Nephron progenitor cell (in vitro differentiated cells): ENCODE measurements around the gene KCNQ2.

Experiments used
- DNase-seq: peaks from one replicate; pipeline ENCODE4 v3.0.0; 2021
- H3K27ac Mint-ChIP-seq: 2 replicates; pipeline ENCODE4 v1.8.0; 2021; ENCODE audit warnings: mild to moderate bottlenecking, moderate library complexity, mixed read lengths
- H3K27me3 Mint-ChIP-seq: 2 replicates; pipeline ENCODE4 v1.8.0; 2021; ENCODE audit warnings: mild to moderate bottlenecking, low read depth, mixed read lengths; ENCODE audit not compliant: poor library complexity
- H3K36me3 Mint-ChIP-seq: 2 replicates; pipeline ENCODE4 v1.8.0; 2021; ENCODE audit warnings: low read depth, mixed read lengths
- H3K4me1 Mint-ChIP-seq: 2 replicates; pipeline ENCODE4 v1.8.0; 2021; ENCODE audit warnings: mixed read lengths
- H3K4me3 Mint-ChIP-seq: 2 replicates; pipeline ENCODE4 v1.8.0; 2021; ENCODE audit warnings: mild to moderate bottlenecking, moderate library complexity, mixed read lengths
- H3K9me3 Mint-ChIP-seq: 2 replicates; pipeline ENCODE4 v1.8.0; 2021; ENCODE audit warnings: mild to moderate bottlenecking, moderate library complexity, mixed read lengths
- TF ChIP-seq, protein P1 (sequence below): fragments of 200-600 bp; sonication (generic); IDR thresholded peaks from 2 replicates; pipeline ENCODE4 v1.5.0; 2021; ENCODE audit warnings: antibody characterized with exemption

Gene KCNQ2

GRCh38 chr20:63430891-63431290, 41.6 kb downstream of the KCNQ2 start:
- peaks cover 4% of the 10 kb centered on the region for H3K36me3 Mint-ChIP-seq
- H3K27me3 Mint-ChIP-seq, result no peaks in the 10 kb centered on the region
- DNase-seq, result no peak
- H3K4me1 Mint-ChIP-seq, result peaks cover 13% of the 10 kb centered on the region
- peaks cover 5% of the 10 kb centered on the region for H3K9me3 Mint-ChIP-seq
- TF ChIP-seq, protein P1, sequence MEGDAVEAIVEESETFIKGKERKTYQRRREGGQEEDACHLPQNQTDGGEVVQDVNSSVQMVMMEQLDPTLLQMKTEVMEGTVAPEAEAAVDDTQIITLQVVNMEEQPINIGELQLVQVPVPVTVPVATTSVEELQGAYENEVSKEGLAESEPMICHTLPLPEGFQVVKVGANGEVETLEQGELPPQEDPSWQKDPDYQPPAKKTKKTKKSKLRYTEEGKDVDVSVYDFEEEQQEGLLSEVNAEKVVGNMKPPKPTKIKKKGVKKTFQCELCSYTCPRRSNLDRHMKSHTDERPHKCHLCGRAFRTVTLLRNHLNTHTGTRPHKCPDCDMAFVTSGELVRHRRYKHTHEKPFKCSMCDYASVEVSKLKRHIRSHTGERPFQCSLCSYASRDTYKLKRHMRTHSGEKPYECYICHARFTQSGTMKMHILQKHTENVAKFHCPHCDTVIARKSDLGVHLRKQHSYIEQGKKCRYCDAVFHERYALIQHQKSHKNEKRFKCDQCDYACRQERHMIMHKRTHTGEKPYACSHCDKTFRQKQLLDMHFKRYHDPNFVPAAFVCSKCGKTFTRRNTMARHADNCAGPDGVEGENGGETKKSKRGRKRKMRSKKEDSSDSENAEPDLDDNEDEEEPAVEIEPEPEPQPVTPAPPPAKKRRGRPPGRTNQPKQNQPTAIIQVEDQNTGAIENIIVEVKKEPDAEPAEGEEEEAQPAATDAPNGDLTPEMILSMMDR, result no peak
- no peak overlapping the region for H3K27ac Mint-ChIP-seq
- no peak overlapping the region for H3K4me3 Mint-ChIP-seq

DNA sequence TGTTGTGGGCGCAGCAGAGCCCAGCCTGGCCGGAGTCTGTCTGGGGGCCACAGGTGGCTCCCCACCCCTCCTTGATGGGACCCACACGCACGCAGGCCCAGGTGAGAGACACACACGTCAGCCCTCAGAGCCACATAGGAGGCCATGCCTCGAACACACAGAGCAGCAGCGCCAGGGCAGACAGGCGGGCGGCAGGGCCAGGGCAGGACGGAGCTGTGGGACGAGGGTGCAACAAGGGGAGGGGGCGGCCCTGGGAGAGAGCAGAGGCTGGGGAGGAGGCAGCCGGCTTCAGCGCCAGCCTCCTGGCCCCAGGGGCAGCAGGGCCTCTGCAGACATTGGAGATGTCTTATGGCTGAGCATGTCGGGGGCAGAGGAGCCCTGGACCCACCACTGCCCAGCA, 42.5 kb downstream of the KCNQ2 start:
- no peak for DNase-seq

DNA sequence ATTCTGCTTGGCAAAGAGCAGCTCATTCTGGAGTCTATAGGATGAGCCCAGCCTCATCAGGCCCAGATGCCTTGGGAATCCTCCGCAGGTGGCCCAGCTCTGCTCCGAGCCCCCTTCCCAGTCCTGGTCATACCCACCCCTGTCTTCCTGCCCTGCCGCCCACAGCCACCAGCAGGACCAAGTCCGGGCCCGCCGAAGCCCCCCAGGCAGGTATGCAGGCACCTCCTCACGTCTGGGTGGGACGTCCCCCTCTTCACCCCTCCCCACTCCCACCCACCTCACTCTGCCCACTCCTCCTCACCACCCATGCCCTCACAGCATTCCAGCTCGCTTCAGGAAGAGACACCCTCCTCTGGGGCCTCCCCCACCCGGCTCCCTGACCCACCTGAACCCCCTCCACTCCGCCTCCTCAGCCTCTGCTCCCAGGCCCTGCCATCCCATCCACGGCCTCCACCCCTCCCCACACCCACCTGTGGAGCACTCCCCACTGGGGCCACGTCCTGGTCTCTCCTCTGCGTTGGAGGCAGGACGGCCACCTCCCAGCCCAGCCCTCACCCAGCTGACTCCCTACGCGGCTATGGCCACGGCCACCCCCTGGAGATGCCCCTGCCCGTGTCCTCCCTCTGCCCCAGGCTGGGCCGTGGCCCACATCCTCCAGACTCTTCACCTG, 43.4 kb downstream of the KCNQ2 start:
- Mint-ChIP-seq H3K4me1 (peaks cover 15% of the 10 kb centered on the region), H3K4me3 (no peak overlapping the region), H3K36me3 (peaks cover 13% of the 10 kb centered on the region), H3K27ac (no peak overlapping the region), H3K9me3 (peaks cover 9% of the 10 kb centered on the region), H3K27me3 (no peaks in the 10 kb centered on the region)
- no peak for DNase-seq
- TF ChIP-seq, protein P1, result no peak

More for the DNA sequence above, 42.5 kb downstream of the KCNQ2 start:
- TF ChIP-seq, protein P1, result no peak
- Mint-ChIP-seq H3K4me3 (no peak overlapping the region), H3K36me3 (peaks cover 7% of the 10 kb centered on the region), H3K27me3 (no peaks in the 10 kb centered on the region), H3K27ac (peak overlapping the region; percentile 29), H3K9me3 (peaks cover 8% of the 10 kb centered on the region), H3K4me1 (peaks cover 15% of the 10 kb centered on the region)

- no peak overlapping the region for H3K27ac Mint-ChIP-seq
- TF ChIP-seq, protein P1, result no peak
- no peak overlapping the region for H3K4me3 Mint-ChIP-seq
- no peak for DNase-seq
- peaks cover 15% of the 10 kb centered on the region for H3K4me1 Mint-ChIP-seq
- H3K36me3 Mint-ChIP-seq, result peaks cover 13% of the 10 kb centered on the region
- H3K9me3 Mint-ChIP-seq, result peaks cover 9% of the 10 kb centered on the region
- no peaks in the 10 kb centered on the region for H3K27me3 Mint-ChIP-seq
These were observed 44.6 kb downstream of the KCNQ2 start for GRCh38 chr20:63427724-63428330.

DNA sequence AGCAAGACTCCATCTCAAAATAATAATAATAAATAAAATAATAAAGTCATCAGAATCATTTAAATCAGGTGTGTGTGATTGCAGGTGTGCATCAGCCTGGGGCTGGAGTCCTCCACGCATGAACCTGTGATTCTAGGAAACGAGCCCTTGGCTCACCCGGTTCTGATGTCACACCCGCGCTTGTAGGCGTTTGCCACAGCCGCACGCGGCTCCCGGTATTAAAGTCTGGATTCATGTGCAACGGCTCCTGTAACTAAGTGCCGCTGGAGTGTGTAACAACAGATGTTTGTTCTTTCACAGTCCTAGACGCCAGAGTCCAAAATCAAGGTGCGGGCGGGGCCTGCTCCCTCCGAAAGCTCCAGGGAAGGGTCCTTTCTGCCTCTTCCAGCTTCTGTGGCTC, 45.2 kb downstream of the KCNQ2 start:
- Mint-ChIP-seq H3K36me3 (peaks cover 13% of the 10 kb centered on the region), H3K4me1 (peaks cover 15% of the 10 kb centered on the region), H3K4me3 (no peak overlapping the region), H3K9me3 (peaks cover 9% of the 10 kb centered on the region), H3K27me3 (no peaks in the 10 kb centered on the region), H3K27ac (no peak overlapping the region)
- TF ChIP-seq, protein P1, result no peak
- DNase-seq, result no peak
